A673 (cell line): ENCODE data around the gene MOCS2. TPM values are rescaled to one million over a fixed set of nuclear protein-coding genes. Genes with fewer than 3 reads are reported as not detected.

Source experiments
- BruUV-seq: library from RNA; stranded (reverse); fragments of 400-500 nt; replicated peaks from 2 replicates; lab custom pipeline; 2021; lab: Mats Ljungman, UMichigan
- CTCF ChIA-PET: fragments of 300-600 bp; sonication (Branson Sonifier 250); formaldehyde crosslinking; loops from one replicate; lab custom pipeline; 2022; ENCODE audit warnings: antibody characterized with exemption; lab: Charles Lee
- POLR2A ChIA-PET: fragments of 300-600 bp; sonication (Branson Sonifier 250); formaldehyde crosslinking; loops from one replicate; lab custom pipeline; 2022; ENCODE audit warnings: antibody characterized with exemption; ENCODE audit not compliant: low non-redundant PET; lab: Charles Lee
- DNase-seq: peaks from one replicate; pipeline ENCODE4 v3.0.0-alpha.2; 2015; ENCODE audit warnings: low spot score
- H3K27ac ChIP-seq: fragments of 200-600 bp; sonication (generic); 2 replicates; pipeline ENCODE4 v1.5.1; 2016; ENCODE audit warnings: mixed run types, low read depth, mild to moderate bottlenecking, mixed read lengths, antibody characterized with exemption, low read length; ENCODE audit not compliant: poor library complexity, severe bottlenecking
- H3K27me3 ChIP-seq: fragments of 200-600 bp; sonication (generic); replicated peaks from 2 replicates; pipeline ENCODE4 v1.6.1; 2017; ENCODE audit warnings: mixed run types, low read depth, mild to moderate bottlenecking, mixed read lengths, antibody characterized with exemption, low read length; ENCODE audit not compliant: insufficient read depth, poor library complexity
- H3K36me3 ChIP-seq: fragments of 200-600 bp; sonication (generic); 2 replicates; pipeline ENCODE4 v1.6.1; 2016; ENCODE audit warnings: mixed run types, mild to moderate bottlenecking, mixed read lengths, antibody characterized with exemption, low read length; ENCODE audit not compliant: insufficient read depth, poor library complexity, severe bottlenecking
- H3K4me1 ChIP-seq: fragments of 200-600 bp; sonication (generic); 2 replicates; pipeline ENCODE4 v1.6.1; 2017; ENCODE audit warnings: mixed run types, mild to moderate bottlenecking, mixed read lengths, antibody characterized with exemption, low read length; ENCODE audit not compliant: insufficient read depth, poor library complexity, severe bottlenecking
- H3K4me3 ChIP-seq: fragments of 200-600 bp; sonication (generic); 2 replicates; pipeline ENCODE4 v1.5.1; 2016; ENCODE audit warnings: low read depth, mixed run types, mild to moderate bottlenecking, mixed read lengths, low read length; ENCODE audit not compliant: poor library complexity, severe bottlenecking
- H3K9me3 ChIP-seq: fragments of 200-600 bp; sonication (generic); 2 replicates; pipeline ENCODE4 v1.6.1; 2016; ENCODE audit warnings: mixed run types, low read depth, mild to moderate bottlenecking, mixed read lengths, antibody characterized with exemption, low read length; ENCODE audit not compliant: poor library complexity, severe bottlenecking
- CTCF ChIP-seq: fragments of 300-800, 200-600 bp; sonication (generic); conservative IDR thresholded peaks from 2 replicates; pipeline ENCODE4 v1.5.1; 2017; ENCODE audit warnings: low read depth, mild to moderate bottlenecking, antibody characterized with exemption, low read length, moderate library complexity, mixed read lengths
- EZH2 ChIP-seq: fragments of 200-600 bp; sonication (generic); IDR thresholded peaks from 2 replicates; pipeline ENCODE4 v1.6.1; 2017; ENCODE audit warnings: borderline replicate concordance, low read depth, mild to moderate bottlenecking, mixed read lengths, antibody characterized with exemption, low read length; ENCODE audit not compliant: poor library complexity, severe bottlenecking
- intact Hi-C: fragments of 100-400 bp; cut with micrococcal nuclease; formaldehyde crosslinking; loops from one replicate; pipeline ENCODE4 v1.10.0; 2022; ENCODE audit not compliant: unreplicated experiment
- total RNA-seq: library from RNA; stranded (reverse); gene quantifications from 2 replicates; pipeline ENCODE4 v1.2.3, GENCODE V29; 2021

MOCS2 gene
- total RNA-seq, 1 experiment from 2014 or later = 41.7 TPM

- Histone ChIP-seq H3K9me3 (no peaks in the 10 kb centered on the region), H3K4me1 (no peaks in the 10 kb centered on the region), H3K36me3 (no peaks in the 10 kb centered on the region), H3K27me3 (no peaks in the 10 kb centered on the region), H3K27ac (no peak overlapping the region), H3K4me3 (no peak overlapping the region)
- TF ChIP-seq CTCF (no peak), EZH2 (no peak)
- BruUV-seq = no TSS peak
- POLR2A ChIA-PET = no interaction called here
- intact Hi-C loops = no loop called here
- CTCF ChIA-PET = no interaction called here
- DNase-seq = no peak
Measured at GRCh38 chr5:53087171-53087570, 22.4 kb downstream of the MOCS2 start.

GRCh38 chr5:53084546-53085255 is 24.9 kb downstream of the MOCS2 start:
- no TSS peak for BruUV-seq
- POLR2A ChIA-PET = no interaction called here
- Histone ChIP-seq H3K9me3 (no peaks in the 10 kb centered on the region), H3K4me1 (no peaks in the 10 kb centered on the region), H3K4me3 (no peak overlapping the region), H3K27ac (no peak overlapping the region), H3K27me3 (no peaks in the 10 kb centered on the region), H3K36me3 (no peaks in the 10 kb centered on the region)
- TF ChIP-seq EZH2 (no peak), CTCF (no peak)
- CTCF ChIA-PET = no interaction called here
- intact Hi-C loops = no loop called here
- no peak for DNase-seq

- intact Hi-C loops = no loop called here
- H3K36me3 ChIP-seq = no peaks in the 10 kb centered on the region
- H3K4me3 ChIP-seq = no peak overlapping the region
- H3K4me1 ChIP-seq = no peaks in the 10 kb centered on the region
- no peak overlapping the region for H3K27ac ChIP-seq
- DNase-seq = no peak
- ChIA-PET CTCF (no interaction called here), POLR2A (no interaction called here)
- TF ChIP-seq EZH2 = no peak
- no peak for TF ChIP-seq CTCF
- no peaks in the 10 kb centered on the region for H3K9me3 ChIP-seq
- H3K27me3 ChIP-seq = no peaks in the 10 kb centered on the region
- no TSS peak for BruUV-seq
Measured at GRCh38 chr5:53083927-53084326, 25.6 kb downstream of the MOCS2 start.
